ENCODE measurements around the gene TANK. TPM values are rescaled to one million over a fixed set of nuclear protein-coding genes. Genes with fewer than 3 reads are reported as not detected.

The TANK gene
- total RNA-seq, 1 experiment from 2014 or later, result 52.5 TPM

GRCh38 chr2:161204846-161205245 lies 44.6 kb downstream of the TANK start:
- Histone ChIP-seq H3K9me3 (ENCODE audit: control insufficient read depth in 1 of 2, insufficient read depth in 1 of 2, low read depth in 1 of 2, low read length in 2 of 2) (no peaks in the 10 kb centered on the region), H3K27ac (ENCODE audit: low read depth, low read length) (no peak overlapping the region; the same call in 1 of the 2 replicates), H2AFZ (ENCODE audit: low read depth, low read length, poor library complexity, severe bottlenecking) (no peak overlapping the region), H3K4me3 (replicated peaks in 1 of 2; ENCODE audit: low read depth in 1 of 2, low read length in 2 of 2) (no peak overlapping the region), H3K9ac (ENCODE audit: low read length) (no peak overlapping the region), H4K20me1 (ENCODE audit: insufficient read depth) (no peaks in the 10 kb centered on the region), H3K36me3 (ENCODE audit: control insufficient read depth in 1 of 2, insufficient read depth in 2 of 2, low read length in 2 of 2) (peaks cover 17 to 21% of the 10 kb centered on the region in 2 experiments; a peak in 3 of 4 replicates), H3K4me1 (ENCODE audit: control insufficient read depth in 1 of 2, insufficient read depth in 2 of 2, low read length in 2 of 2) (peaks cover 16 to 25% of the 10 kb centered on the region in 2 experiments), H3K79me2 (ENCODE audit: insufficient read depth, low read length) (peaks cover 34% of the 10 kb centered on the region), H3K4me2 (ENCODE audit: low read length) (no peak overlapping the region), H3K27me3 (ENCODE audit: insufficient read depth, low read length) (no peaks in the 10 kb centered on the region), H3K9me2 (ENCODE audit: insufficient read depth) (no peaks in the 10 kb centered on the region)
- ChIA-PET POLR2A (no interaction called here), RAD21 (ENCODE audit: low non-redundant PET in 1 of 2, low total read pairs in 2 of 2, uncharacterized antibody in 2 of 2, unreplicated experiment in 2 of 2) (no interaction called here), CTCF (no interaction called here)
- no peak for DNase-seq (ENCODE audit: low read depth, low spot score)
- TF ChIP-seq SP1 (IDR thresholded peaks at IDR 0.05; ENCODE audit: low read depth), result no peak
- no peak for TF ChIP-seq ZFX (IDR thresholded peaks at IDR 0.05)
- no peak for TF ChIP-seq ATF3 (IDR thresholded peaks at IDR 0.05)
- no peak for TF ChIP-seq CBX3 (IDR thresholded peaks at IDR 0.05; ENCODE audit: low read depth)
- TF ChIP-seq POLR2A (IDR thresholded peaks at IDR 0.05; ENCODE audit: borderline replicate concordance, extremely low read depth, insufficient read depth, insufficient read length), result no peak
- TF ChIP-seq EGR1 (IDR thresholded peaks at IDR 0.05; ENCODE audit: low read depth), result no peak
- no peak for TF ChIP-seq YY1 (IDR thresholded peaks at IDR 0.05; ENCODE audit: extremely low read depth, insufficient replicate concordance, low read depth, low read length)
- no peak for TF ChIP-seq JUND (IDR thresholded peaks at IDR 0.05)
- TF ChIP-seq ELF1 (IDR thresholded peaks at IDR 0.05; ENCODE audit: borderline replicate concordance, low read depth), result no peak
- no peak for TF ChIP-seq FOSL1 (IDR thresholded peaks at IDR 0.05; ENCODE audit: low read depth)
- no peak for TF ChIP-seq TCF7L2 (IDR thresholded peaks at IDR 0.05; ENCODE audit: borderline replicate concordance, extremely low read depth, insufficient read depth, insufficient read length)
- TF ChIP-seq ZBTB33 (IDR thresholded peaks at IDR 0.05; ENCODE audit: extremely low read depth, insufficient replicate concordance, low read length), result no peak
- no peak for TF ChIP-seq POLR2AphosphoS5 (IDR thresholded peaks at IDR 0.05; ENCODE audit: low read depth, low read length)
- no peak for TF ChIP-seq REST (IDR thresholded peaks at IDR 0.05; ENCODE audit: low read depth)
- BruUV-seq (replicated peaks), result no TSS peak
- no peak for ATAC-seq
- intact Hi-C loops (cut with micrococcal nuclease), result no loop called here

Measured in HCT116 (cell line).